ENCODE data around the gene ANTXR1. TPM values are rescaled to one million over a fixed set of nuclear protein-coding genes. Genes with fewer than 3 reads are reported as not detected.

The ANTXR1 gene
- total and polyA plus RNA-seq, 2 donors (not counting 1 experiment from before 2014, with no cell fraction given), result 44.6 to 101 TPM

GRCh38 chr2:69200107-69200520 lies 187.1 kb downstream of the ANTXR1 start:
- Histone ChIP-seq H4K20me1 (ENCODE audit: control insufficient read depth, extremely low read depth, insufficient read depth, low read length) (no peaks in the 10 kb centered on the region), H3K4me3 (replicated peaks in 1 of 4; ENCODE audit: control extremely low read depth in 1 of 4, insufficient read depth in 1 of 4, low read depth in 3 of 4, low read length in 4 of 4) (no peak overlapping the region), H3K27ac (ENCODE audit: insufficient read depth, low read length) (peak overlapping the region; percentile 58), H3K27me3 (ENCODE audit: control insufficient read depth, insufficient read depth, low read length) (no peaks in the 10 kb centered on the region), H3K4me1 (ENCODE audit: control insufficient read depth, extremely low read depth, insufficient read depth, low read length) (peaks cover 16% of the 10 kb centered on the region), H3K9me3 (ENCODE audit: control insufficient read depth, insufficient read depth, low read depth, low read length) (no peaks in the 10 kb centered on the region), H2AFZ (ENCODE audit: low read length) (no peak overlapping the region), H3K36me3 (ENCODE audit: control insufficient read depth, insufficient read depth, low read length) (peaks cover 2% of the 10 kb centered on the region), H3K9ac (ENCODE audit: insufficient read depth, low read length) (no peak overlapping the region), H3K79me2 (ENCODE audit: control insufficient read depth, insufficient read depth, low read length) (no peaks in the 10 kb centered on the region), H3K4me2 (ENCODE audit: extremely low read depth, insufficient read depth, low read length) (no peak overlapping the region)
- DNase-seq (ENCODE audit: low read depth in 2 of 2), result peak in 1 of 2 donors; percentile 95
- TF ChIP-seq EZH2 (IDR thresholded peaks at IDR 0.05; ENCODE audit: low read length, missing control alignments) (no peak), CTCF (conservative IDR thresholded peaks at IDR 0.05 in 1 of 2, IDR thresholded peaks at IDR 0.05 in 1 of 2; ENCODE audit: low read depth in 1 of 2, low read length in 2 of 2) (no peak)

DNA sequence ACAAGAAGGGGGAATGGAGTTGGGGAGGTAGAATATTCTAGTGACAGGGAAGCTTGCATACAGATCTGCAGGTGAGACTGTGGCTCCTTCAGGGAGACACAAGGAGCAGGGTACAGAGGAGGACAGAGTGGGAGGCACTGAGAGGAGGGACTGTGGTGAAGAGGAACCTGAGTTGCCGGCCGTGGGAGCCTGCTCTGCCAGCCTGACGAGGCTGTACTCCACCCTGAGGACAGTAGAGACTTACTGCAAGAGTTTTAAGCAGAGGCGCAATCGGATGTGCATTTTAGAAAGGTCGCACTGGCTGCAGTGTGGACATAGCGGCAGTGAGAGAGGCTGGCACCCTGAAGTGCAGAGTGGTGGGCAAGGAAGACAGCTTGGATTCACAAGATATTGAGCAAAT lies 188.3 kb downstream of the ANTXR1 start:
- H3K9me3 ChIP-seq (ENCODE audit: control insufficient read depth, insufficient read depth, low read depth, low read length), result no peaks in the 10 kb centered on the region
- H3K4me2 ChIP-seq (ENCODE audit: extremely low read depth, insufficient read depth, low read length), result no peak overlapping the region
- H3K36me3 ChIP-seq (ENCODE audit: control insufficient read depth, insufficient read depth, low read length), result peaks cover 2% of the 10 kb centered on the region
- peaks cover 16% of the 10 kb centered on the region for H3K4me1 ChIP-seq (ENCODE audit: control insufficient read depth, extremely low read depth, insufficient read depth, low read length)
- no peaks in the 10 kb centered on the region for H4K20me1 ChIP-seq (ENCODE audit: control insufficient read depth, extremely low read depth, insufficient read depth, low read length)
- H3K27me3 ChIP-seq (ENCODE audit: control insufficient read depth, insufficient read depth, low read length), result no peaks in the 10 kb centered on the region
- H3K9ac ChIP-seq (ENCODE audit: insufficient read depth, low read length), result no peak overlapping the region
- DNase-seq (ENCODE audit: low read depth in 2 of 2), result no peak
- H3K4me3 ChIP-seq (replicated peaks in 1 of 4; ENCODE audit: control extremely low read depth in 1 of 4, insufficient read depth in 1 of 4, low read depth in 3 of 4, low read length in 4 of 4), result no peak overlapping the region
- H3K27ac ChIP-seq (ENCODE audit: insufficient read depth, low read length), result no peak overlapping the region
- H2AFZ ChIP-seq (ENCODE audit: low read length), result no peak overlapping the region
- TF ChIP-seq EZH2 (IDR thresholded peaks at IDR 0.05; ENCODE audit: low read length, missing control alignments) (no peak), CTCF (conservative IDR thresholded peaks at IDR 0.05 in 1 of 2, IDR thresholded peaks at IDR 0.05 in 1 of 2; ENCODE audit: low read depth in 1 of 2, low read length in 2 of 2) (no peak)
- no peaks in the 10 kb centered on the region for H3K79me2 ChIP-seq (ENCODE audit: control insufficient read depth, insufficient read depth, low read length)

DNA sequence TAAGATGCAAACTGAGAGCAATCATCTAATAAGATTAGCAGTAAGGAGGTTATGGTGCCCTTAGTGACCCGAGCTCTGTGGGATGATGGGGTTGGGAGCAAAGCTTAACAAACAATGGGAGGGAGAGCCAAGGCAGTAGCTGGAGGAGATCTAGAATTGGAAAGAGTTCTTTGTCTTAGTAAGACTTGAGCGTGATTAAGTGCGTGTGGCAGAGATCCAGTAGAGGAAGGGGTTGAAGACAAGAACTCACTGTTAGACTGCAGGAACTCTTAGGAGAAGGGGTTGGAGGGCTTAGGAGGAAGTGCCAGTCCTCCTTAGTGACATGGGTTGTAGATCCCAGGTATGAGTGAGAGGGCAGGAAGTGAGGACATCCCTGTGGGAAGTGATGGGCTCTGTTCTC lies 189.3 kb downstream of the ANTXR1 start:
- Histone ChIP-seq H3K4me1 (ENCODE audit: control insufficient read depth, extremely low read depth, insufficient read depth, low read length) (peaks cover 10% of the 10 kb centered on the region), H3K27me3 (ENCODE audit: control insufficient read depth, insufficient read depth, low read length) (no peaks in the 10 kb centered on the region), H3K36me3 (ENCODE audit: control insufficient read depth, insufficient read depth, low read length) (no peaks in the 10 kb centered on the region), H4K20me1 (ENCODE audit: control insufficient read depth, extremely low read depth, insufficient read depth, low read length) (no peaks in the 10 kb centered on the region), H3K9ac (ENCODE audit: insufficient read depth, low read length) (no peak overlapping the region), H3K9me3 (ENCODE audit: control insufficient read depth, insufficient read depth, low read depth, low read length) (no peaks in the 10 kb centered on the region), H3K4me2 (ENCODE audit: extremely low read depth, insufficient read depth, low read length) (no peak overlapping the region), H2AFZ (ENCODE audit: low read length) (no peak overlapping the region), H3K4me3 (replicated peaks in 1 of 4; ENCODE audit: control extremely low read depth in 1 of 4, insufficient read depth in 1 of 4, low read depth in 3 of 4, low read length in 4 of 4) (no peak overlapping the region), H3K79me2 (ENCODE audit: control insufficient read depth, insufficient read depth, low read length) (no peaks in the 10 kb centered on the region), H3K27ac (ENCODE audit: insufficient read depth, low read length) (no peak overlapping the region)
- no peak for DNase-seq (ENCODE audit: low read depth in 2 of 2)
- TF ChIP-seq EZH2 (IDR thresholded peaks at IDR 0.05; ENCODE audit: low read length, missing control alignments) (no peak), CTCF (conservative IDR thresholded peaks at IDR 0.05 in 1 of 2, IDR thresholded peaks at IDR 0.05 in 1 of 2; ENCODE audit: low read depth in 1 of 2, low read length in 2 of 2) (no peak)
